MM.1S (cell line): ENCODE results near the gene PLXNA2.

ENCODE experiments used
- CTCF ChIP-seq: fragments of 300-600 bp; sonication (generic); IDR thresholded peaks from 2 replicates; pipeline ENCODE4 v1.5.1; 2016; ENCODE audit warnings: antibody characterized with exemption, low read length, mixed read lengths
- EZH2 ChIP-seq: fragments of 300-600 bp; sonication (generic); optimal IDR thresholded peaks from 2 replicates; pipeline ENCODE3; 2017; ENCODE audit warnings: low read depth, mild to moderate bottlenecking, antibody characterized with exemption, low read length, mixed read lengths
- EZH2phosphoT487 ChIP-seq: fragments of 300-600 bp; sonication (generic); IDR thresholded peaks from 2 replicates; pipeline ENCODE4 v1.6.1; 2018; ENCODE audit warnings: antibody characterized with exemption, low read length

- TF ChIP-seq CTCF (no peak), EZH2 (no peak), EZH2phosphoT487 (no peak)
Observed at GRCh38 chr1:208002078-208002477, 242.1 kb downstream of the PLXNA2 start.
